HepG2 (cell line): Measurements from ENCODE around the gene LRBA.

Experiments used
- JUND ChIP-seq: sonication (generic); formaldehyde crosslinking; IDR thresholded peaks from 2 replicates; pipeline ENCODE4 v1.8.0; 2022; ENCODE audit warnings: mild to moderate bottlenecking, missing genetic modification reagents
- MAX ChIP-seq: IDR thresholded peaks from 2 replicates; pipeline ENCODE4 v1.6.1; 2012; ENCODE audit warnings: inconsistent platforms
- ONECUT2 ChIP-seq: sonication (generic); formaldehyde crosslinking; IDR thresholded peaks from 2 replicates; pipeline ENCODE4 v1.4.0; 2020; ENCODE audit warnings: missing genetic modification reagents
- POGZ ChIP-seq: sonication (generic); formaldehyde crosslinking; IDR thresholded peaks from 2 replicates; pipeline ENCODE4 v1.4.0; 2020; ENCODE audit warnings: mild to moderate bottlenecking, missing genetic modification reagents
- SALL2 ChIP-seq: sonication (generic); formaldehyde crosslinking; IDR thresholded peaks from 2 replicates; pipeline ENCODE4 v1.8.1; 2023; ENCODE audit warnings: mild to moderate bottlenecking, missing genetic modification reagents, inconsistent platforms
- SP1 ChIP-seq, 2 experiments: fragments of 450-650 bp in 1 of 2; sonication (generic) in 1 of 2; formaldehyde crosslinking in 1 of 2; IDR thresholded peaks; 2 replicates each; pipeline versions ENCODE4 v1.4.0 to v1.6.1; 2016 to 2020; ENCODE audit warnings: missing genetic modification reagents in 1 of 2
- TCF7L2 ChIP-seq: IDR thresholded peaks from 2 replicates; pipeline ENCODE4 v1.6.1; 2011; ENCODE audit warnings: mild to moderate bottlenecking, low read depth, low read length, moderate library complexity
- ZKSCAN1 ChIP-seq: fragments of 150-350 bp; IDR thresholded peaks from 2 replicates; pipeline ENCODE4 v1.6.1; 2014; ENCODE audit warnings: low read length
- ZNF205 ChIP-seq: IDR thresholded peaks from 2 replicates; pipeline ENCODE4 v1.6.1; 2018; ENCODE audit warnings: missing biosample characterization, missing genetic modification reagents
- ZSCAN12 ChIP-seq: sonication (generic); formaldehyde crosslinking; IDR thresholded peaks from 2 replicates; pipeline ENCODE4 v1.9.0; 2021; ENCODE audit warnings: mild to moderate bottlenecking, missing genetic modification reagents
- TF ChIP-seq, protein P1 (sequence below): sonication (generic); formaldehyde crosslinking; IDR thresholded peaks from 2 replicates; pipeline ENCODE4 v1.5.0; 2020; ENCODE audit warnings: mild to moderate bottlenecking, missing genetic modification reagents, moderate library complexity
- TF ChIP-seq, protein P2 (sequence below): conservative IDR thresholded peaks from 2 replicates; pipeline ENCODE4 v1.6.1; 2018; ENCODE audit warnings: missing genetic modification reagents

- TF ChIP-seq, protein P1, sequence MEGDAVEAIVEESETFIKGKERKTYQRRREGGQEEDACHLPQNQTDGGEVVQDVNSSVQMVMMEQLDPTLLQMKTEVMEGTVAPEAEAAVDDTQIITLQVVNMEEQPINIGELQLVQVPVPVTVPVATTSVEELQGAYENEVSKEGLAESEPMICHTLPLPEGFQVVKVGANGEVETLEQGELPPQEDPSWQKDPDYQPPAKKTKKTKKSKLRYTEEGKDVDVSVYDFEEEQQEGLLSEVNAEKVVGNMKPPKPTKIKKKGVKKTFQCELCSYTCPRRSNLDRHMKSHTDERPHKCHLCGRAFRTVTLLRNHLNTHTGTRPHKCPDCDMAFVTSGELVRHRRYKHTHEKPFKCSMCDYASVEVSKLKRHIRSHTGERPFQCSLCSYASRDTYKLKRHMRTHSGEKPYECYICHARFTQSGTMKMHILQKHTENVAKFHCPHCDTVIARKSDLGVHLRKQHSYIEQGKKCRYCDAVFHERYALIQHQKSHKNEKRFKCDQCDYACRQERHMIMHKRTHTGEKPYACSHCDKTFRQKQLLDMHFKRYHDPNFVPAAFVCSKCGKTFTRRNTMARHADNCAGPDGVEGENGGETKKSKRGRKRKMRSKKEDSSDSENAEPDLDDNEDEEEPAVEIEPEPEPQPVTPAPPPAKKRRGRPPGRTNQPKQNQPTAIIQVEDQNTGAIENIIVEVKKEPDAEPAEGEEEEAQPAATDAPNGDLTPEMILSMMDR (CRISPR knock-in tag) = no peak
- TF ChIP-seq ZSCAN12 (no peak), SALL2 (CRISPR knock-in tag) (no peak), TCF7L2 (no peak), ONECUT2 (CRISPR knock-in tag) (no peak), SP1 (IDR thresholded peaks at IDR 0.05) (no peak), SP1 (CRISPR knock-in tag; IDR thresholded peaks at IDR 0.05) (no peak), JUND (CRISPR knock-in tag) (no peak), ZKSCAN1 (no peak), ZNF205 (CRISPR knock-in tag) (no peak), MAX (no peak), POGZ (no peak)
- TF ChIP-seq, protein P2, sequence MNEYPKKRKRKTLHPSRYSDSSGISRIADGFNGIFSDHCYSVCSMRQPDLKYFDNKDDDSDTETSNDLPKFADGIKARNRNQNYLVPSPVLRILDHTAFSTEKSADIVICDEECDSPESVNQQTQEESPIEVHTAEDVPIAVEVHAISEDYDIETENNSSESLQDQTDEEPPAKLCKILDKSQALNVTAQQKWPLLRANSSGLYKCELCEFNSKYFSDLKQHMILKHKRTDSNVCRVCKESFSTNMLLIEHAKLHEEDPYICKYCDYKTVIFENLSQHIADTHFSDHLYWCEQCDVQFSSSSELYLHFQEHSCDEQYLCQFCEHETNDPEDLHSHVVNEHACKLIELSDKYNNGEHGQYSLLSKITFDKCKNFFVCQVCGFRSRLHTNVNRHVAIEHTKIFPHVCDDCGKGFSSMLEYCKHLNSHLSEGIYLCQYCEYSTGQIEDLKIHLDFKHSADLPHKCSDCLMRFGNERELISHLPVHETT (CRISPR knock-in tag) = no peak
Observed at GRCh38 chr4:150773032-150773431, 242.1 kb downstream of the LRBA start.
